Activated gamma-delta T cell treated with Interleukin-2 at 50 U/mL for 16 hours (primary cell): ENCODE results near the gene CAPN15.
A peak's percentile ranks its signal among the peaks of the same experiment; 100 is the strongest.

Experiments used
- DNase-seq: peaks from one replicate; pipeline ENCODE4 v3.0.0-alpha.2; 2020

CAPN15 gene

DNA sequence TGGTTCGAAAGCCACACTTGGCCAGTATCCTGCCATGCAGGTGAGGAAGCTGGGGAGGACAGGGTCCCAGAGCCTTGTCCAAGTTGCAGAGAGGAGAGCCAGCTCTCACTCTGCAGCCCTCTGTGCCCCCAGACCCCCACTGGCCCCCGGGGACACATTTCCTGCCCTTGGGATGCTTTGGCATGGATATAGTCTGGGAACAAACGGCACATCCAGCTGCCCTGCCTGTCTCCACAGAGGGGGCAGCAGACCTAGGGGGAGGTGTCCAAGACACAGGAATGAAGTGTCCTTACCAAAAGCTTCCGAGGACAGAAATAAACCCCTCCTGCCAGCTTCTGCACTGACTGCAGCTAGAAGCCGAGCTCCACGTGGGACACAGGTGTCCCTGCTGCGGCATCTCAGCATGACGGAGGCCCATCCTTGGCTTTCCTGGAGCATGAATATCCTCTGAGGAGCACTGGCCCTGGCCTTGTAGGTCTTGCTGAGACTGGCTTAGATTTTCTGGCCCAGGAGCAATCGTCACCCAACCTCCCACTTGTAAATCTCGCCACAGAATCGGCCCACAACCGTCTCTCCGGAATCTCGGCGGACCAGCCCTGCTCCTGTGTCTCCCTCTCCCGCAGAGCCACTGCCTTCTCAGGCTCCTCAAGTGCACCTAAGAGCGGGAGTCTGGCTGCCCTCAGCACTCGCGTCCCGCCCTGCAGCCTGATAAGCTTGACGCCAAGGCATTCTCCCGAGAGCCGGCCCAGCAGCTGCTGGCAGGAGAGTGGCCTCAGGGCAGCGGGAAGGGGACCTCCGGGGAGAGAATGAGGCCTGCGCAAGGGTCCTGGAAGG, 1.1 kb upstream of the CAPN15 start:
- no peak for DNase-seq

- peak; percentile 20 for DNase-seq
Measured at GRCh38 chr16:528111-529011, 849 bp downstream of the CAPN15 start.

GRCh38 chr16:529012-529575, 1.6 kb downstream of the CAPN15 start:
- peak; percentile 30 for DNase-seq

GRCh38 chr16:530111-530817, 2.8 kb downstream of the CAPN15 start:
- no peak for DNase-seq

DNA sequence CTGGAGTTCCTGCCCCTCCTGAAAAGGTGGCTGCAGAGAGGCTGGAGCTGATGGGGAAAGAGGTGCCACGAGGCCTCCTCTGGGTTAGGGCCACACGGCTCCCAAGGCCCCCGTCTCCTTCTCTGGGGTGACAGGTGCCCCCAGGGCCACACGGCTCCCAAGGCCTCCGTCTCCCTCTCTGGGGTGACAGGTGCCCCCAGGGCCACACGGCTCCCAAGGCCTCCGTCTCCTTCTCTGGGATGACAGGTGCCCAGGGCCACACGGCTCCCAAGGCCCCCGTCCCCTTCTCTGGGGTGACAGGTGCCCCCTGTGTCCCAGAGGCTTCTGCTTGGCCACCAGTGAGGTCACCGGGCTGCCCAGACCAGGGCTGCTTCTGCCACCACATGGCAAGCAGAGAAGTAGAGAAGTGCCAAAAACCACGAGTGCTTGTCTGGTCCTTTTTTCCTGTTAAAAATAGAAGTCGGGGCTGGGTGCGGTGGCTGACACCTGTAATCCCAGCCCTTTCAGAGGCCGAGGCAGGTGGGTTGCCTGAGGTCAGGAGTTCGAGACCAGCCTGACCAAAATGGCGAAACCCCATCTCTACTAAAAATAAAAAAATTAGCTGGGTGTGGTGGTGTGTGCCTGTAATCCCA, 4.1 kb downstream of the CAPN15 start:
- DNase-seq: no peak

GRCh38 chr16:533391-534123, 6.0 kb downstream of the CAPN15 start:
- no peak for DNase-seq

DNA sequence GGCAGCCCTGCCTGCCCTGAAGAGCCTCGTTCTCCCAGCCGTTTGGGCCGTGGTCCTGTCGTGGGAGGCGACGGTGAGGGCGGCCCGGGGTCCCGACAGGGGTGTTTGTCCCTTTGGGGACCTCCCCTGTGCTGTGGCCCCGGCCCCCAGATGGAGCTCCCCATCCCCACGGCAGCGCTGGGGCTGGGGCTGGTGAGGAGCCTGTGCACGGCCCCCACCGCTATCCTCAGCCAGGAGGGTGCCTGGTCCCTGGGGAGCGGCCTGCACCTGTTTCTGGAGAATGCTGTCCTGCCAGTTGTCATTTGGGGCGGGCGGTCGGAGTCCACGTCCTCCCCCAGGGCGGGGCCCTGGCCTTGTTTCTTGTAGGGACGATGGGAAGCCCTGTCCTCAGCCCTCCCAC, 6.6 kb downstream of the CAPN15 start:
- no peak for DNase-seq

DNA sequence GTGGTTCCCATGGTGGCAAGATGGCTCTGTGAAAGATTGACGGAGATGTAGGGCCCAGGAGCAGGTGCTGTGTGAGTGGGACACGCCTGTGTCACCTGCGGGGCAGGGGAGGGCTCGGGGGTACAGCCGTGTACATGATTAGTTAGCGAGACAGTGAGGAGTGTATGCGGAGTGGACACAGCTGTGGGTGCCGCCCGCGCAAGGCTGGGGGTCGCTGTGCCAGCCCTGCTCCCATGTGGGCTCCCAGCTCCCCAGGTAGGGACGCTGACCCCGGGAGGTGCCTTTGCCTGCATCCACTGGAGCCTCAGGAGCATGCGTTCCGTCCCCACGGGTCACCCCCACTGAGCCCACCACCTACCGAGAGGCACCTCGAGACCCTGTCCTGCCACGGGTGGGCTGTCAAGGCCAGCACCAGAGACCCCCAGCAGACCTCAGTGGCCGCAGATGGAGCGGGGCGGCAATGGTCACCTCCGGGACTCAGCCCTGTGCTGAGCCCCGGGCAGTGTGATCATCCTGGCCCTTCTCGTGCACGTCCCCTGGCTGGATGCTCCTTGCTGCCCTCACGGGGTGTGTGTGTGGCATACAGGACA, 7.4 kb downstream of the CAPN15 start:
- no peak for DNase-seq

DNA sequence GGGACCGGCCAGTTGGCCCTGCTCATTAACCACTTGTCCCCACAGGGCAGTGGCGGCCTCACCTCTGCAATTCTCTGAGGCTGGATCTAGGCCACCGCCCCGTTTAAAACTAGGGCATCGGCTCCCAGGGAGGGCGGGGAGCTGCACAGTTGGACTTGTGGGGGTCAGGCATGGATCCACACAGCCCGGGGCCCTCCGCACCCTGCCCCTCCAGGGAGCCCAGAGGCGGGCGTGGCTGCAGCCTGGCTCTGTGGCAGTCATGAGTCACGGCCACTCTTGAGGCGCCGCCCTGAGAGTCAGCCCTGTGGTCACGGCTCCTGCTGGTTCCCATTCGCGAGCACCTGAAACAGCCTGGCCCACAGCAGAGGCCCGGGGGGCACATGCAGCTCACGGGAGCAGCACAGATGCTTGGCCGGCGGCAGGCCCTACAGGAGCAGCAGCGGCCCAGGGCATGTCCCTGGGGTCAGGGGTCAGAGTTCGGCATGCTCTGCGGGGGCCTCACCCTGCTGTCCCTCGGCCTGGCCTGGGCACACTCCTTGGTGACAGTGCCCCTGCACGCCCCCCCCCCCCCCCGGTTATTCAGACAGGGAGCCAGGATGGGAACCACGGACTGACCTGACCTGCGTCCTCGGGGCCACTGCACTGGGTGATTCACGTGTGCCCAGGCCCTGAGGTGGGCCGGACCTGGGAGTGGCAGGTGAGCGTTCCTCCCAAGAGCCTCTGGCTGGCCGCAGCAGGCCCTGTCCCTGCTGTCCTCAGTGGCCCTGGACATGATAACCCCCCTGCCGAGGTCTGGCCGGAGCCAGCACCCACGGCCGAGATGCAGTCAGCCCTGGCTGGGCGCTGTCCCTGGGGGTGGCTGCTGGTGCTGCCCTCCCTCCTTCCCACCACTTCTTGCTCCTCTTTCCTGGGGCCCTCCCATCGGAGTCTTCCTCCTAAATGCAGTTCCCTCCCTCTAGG, 8.2 kb downstream of the CAPN15 start:
- no peak for DNase-seq

DNA sequence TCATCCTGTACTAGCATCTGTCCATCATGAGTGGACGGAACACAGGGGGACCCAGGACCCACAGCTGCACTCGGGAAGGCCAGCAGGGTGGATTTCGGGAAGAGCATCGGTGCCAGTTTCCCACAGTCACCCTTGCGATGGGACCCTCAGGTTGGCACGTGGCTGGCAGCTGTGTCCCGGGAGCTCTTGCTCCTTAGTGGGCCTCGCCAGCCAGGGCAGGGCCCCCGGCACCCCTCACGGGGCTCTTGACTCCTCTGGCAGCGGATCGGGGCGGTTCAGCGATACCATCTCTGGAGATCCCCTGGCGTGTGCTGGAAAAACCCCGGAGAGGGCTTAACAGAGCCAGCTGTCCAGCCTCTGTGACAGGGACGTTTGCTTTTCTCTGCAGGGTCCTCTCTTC, 9.2 kb downstream of the CAPN15 start:
- DNase-seq: no peak

DNA sequence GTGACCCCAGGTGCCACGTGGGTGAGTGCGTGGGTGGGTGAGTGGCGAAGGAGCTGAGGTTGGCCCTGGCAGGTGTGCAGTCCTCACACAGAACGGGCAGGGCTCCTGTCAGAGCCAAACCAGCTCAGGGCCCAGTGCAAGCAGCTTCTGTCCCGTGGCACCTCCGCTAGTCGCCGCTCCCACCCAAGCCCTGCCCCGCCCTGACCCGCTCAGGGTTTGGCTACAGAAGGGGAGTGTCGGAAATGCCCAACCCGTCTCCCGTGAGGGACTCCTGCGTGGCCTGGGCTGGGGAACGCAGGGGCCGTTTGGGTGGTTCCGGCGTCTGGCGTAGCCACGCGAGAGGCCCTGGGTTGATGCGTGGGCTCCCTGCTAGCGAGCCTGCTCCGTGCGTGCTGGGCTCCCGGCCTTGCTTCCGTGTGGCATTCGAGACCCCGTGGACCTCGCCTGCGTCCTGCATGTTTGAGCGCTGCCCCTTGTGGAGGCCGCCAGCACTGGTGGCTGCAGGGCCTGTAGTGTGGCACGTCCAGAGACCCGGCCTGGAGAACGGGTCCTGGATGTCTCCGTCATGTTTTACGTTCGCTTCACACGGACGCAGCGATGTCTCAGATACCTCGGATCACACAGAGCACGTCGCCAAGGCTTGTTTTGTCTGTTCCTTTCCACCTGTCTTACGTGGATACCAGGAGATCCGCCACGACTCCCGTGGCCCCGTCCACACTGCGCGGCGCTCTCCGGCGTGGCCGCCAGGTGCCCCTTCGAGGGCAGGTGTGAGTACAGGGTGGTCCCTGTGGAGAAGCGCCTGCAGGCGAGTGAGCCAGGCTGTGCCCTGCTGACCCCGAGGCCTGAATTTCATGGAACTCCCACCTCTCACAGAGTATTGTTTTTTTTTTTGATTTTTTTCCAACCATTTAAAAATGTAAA, 10.2 kb downstream of the CAPN15 start:
- no peak for DNase-seq

- DNase-seq: no peak
Measured at GRCh38 chr16:539901-540530, 12.5 kb downstream of the CAPN15 start.

DNA sequence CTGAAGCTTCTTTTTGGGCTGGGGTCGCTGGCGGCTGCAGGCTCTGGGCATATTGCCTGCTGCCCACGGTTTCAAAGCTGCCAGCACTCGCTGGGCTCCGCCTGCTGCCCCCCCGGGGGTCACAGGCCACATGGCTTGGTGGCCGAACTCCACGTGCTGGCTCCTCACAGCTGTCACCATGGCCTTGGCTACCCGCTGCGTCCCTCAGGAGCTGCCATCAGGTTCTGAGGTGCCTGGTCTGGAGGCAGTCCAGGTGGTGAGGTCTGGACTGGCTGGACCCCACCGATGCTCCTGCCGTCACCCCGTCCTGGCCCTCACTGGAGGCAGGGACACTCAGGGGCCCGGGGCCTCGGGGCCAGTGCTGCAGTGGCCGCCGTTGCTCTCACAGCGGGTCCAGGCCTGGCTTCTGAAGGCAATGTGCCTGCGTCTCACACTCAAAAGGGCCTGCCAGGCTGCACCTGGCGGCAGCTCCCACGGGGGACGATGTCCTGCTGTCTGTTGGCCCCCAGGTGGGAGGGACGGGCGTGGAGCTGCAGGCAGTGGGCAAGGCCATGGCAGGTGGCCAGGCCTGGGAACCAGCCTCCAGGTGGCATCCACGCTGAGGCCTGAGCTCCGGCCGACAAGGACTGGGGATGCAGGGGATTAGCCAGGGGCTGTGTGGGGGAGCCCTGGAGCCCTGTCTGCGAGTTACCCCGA, 13.3 kb downstream of the CAPN15 start:
- DNase-seq: no peak

GRCh38 chr16:543301-544164, 16.0 kb downstream of the CAPN15 start:
- no peak for DNase-seq

DNA sequence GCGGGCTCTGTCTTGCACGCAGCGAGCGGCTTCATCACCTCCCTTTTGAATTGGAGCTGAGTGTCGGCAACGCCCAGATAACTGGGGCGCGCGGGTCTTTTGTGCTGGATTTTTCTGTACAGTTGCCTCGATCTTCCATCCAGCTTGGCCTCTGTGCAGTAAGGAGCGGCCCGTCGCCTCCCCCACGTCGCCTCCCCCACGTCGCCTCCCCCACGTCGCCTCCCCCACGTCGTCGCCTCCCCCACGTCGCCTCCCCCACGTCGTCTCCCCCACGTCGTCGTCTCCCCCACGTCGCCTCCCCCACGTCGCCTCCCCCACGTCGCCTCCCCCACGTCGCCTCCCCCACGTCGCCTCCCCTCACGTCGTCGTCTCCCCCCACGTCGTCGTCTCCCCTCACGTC, 17.0 kb downstream of the CAPN15 start:
- no peak for DNase-seq

GRCh38 chr16:546909-547770, 19.6 kb downstream of the CAPN15 start:
- peak; percentile 39 for DNase-seq
